SK-N-SH (cell line): ENCODE data around the gene ROS1. TPM values are rescaled to one million over a fixed set of nuclear protein-coding genes. Genes with fewer than 3 reads are reported as not detected.
A peak's percentile ranks its signal among the peaks of the same experiment; 100 is the strongest.

Source experiments
- CTCF ChIA-PET: fragments of 300-600, 350-600 bp; formaldehyde crosslinking; extraction: SDS; loops from one replicate; lab custom pipeline; 2021; lab: Yijun Ruan, JAX
- POLR2A ChIA-PET: fragments of 350-600 bp; sonication (Branson Sonifier 250); formaldehyde crosslinking; extraction: SDS; loops from one replicate; lab custom pipeline; 2020; ENCODE audit warnings: antibody characterized with exemption, inconsistent platforms; lab: Yijun Ruan, JAX
- DNase-seq: peaks from one replicate; pipeline ENCODE4 v3.0.0; 2012
- H2AFZ ChIP-seq: fragments of 200-600 bp; sonication (generic); 2 replicates; pipeline ENCODE4 v1.8.1; 2016; ENCODE audit warnings: antibody characterized with exemption, mild to moderate bottlenecking, low read depth
- H3F3A ChIP-seq: fragments of 200-600 bp; sonication (generic); replicated peaks from 2 replicates; pipeline ENCODE3; 2016; ENCODE audit warnings: antibody characterized with exemption, mild to moderate bottlenecking; ENCODE audit not compliant: insufficient read depth
- H3K27ac ChIP-seq, 2 experiments: fragments of 200-500 bp in 1 of 2; fragments of 200-600 bp in 1 of 2; sonication (Bioruptor generic) in 1 of 2; sonication (generic), shearing (Covaris generic) in 1 of 2; 2 replicates each; pipeline versions ENCODE4 v1.5.1 to v1.6.1; 2014 to 2016; ENCODE audit warnings: low read depth in 2 of 2, inconsistent platforms in 1 of 2, low read length in 1 of 2, mild to moderate bottlenecking in 1 of 2, mixed read lengths in 1 of 2
- H3K27me3 ChIP-seq: fragments of 200-600 bp; sonication (generic), shearing (Covaris generic); 2 replicates; pipeline ENCODE4 v1.6.1; 2016; ENCODE audit warnings: mixed run types; ENCODE audit not compliant: insufficient read depth
- H3K36me3 ChIP-seq, 2 experiments: fragments of 200-500 bp in 1 of 2; fragments of 200-600 bp in 1 of 2; sonication (Bioruptor generic) in 1 of 2; sonication (generic) in 1 of 2; replicated peaks in 1 of 2; 2 replicates each; pipeline versions ENCODE3 to v1.5.1; 2014 to 2016; ENCODE audit warnings: low read length in 1 of 2, mild to moderate bottlenecking in 1 of 2; ENCODE audit not compliant: insufficient read depth in 2 of 2, control insufficient read depth in 1 of 2
- H3K4me1 ChIP-seq, 2 experiments: fragments of 200-500 bp in 1 of 2; fragments of 200-600 bp in 1 of 2; sonication (Bioruptor generic) in 1 of 2; sonication (generic), shearing (Covaris generic) in 1 of 2; 2 replicates each; pipeline versions ENCODE4 v1.5.1 to v1.6.1; 2014 to 2016; ENCODE audit warnings: low read depth in 1 of 2, low read length in 1 of 2, mixed run types in 1 of 2; ENCODE audit not compliant: insufficient read depth in 2 of 2, control insufficient read depth in 1 of 2
- H3K4me2 ChIP-seq: fragments of 200-600 bp; sonication (generic), shearing (Covaris generic); 2 replicates; pipeline ENCODE4 v1.6.1; 2017; ENCODE audit warnings: mixed run types
- H3K4me3 ChIP-seq, 2 experiments: fragments of 200-500 bp in 1 of 2; fragments of 200-600 bp in 1 of 2; sonication (Bioruptor generic) in 1 of 2; sonication (generic), shearing (Covaris generic) in 1 of 2; 2 replicates each; pipeline versions ENCODE4 v1.5.1 to v1.8.1; 2014 to 2016; ENCODE audit warnings: low read depth in 2 of 2, inconsistent platforms in 1 of 2, low read length in 1 of 2, mild to moderate bottlenecking in 1 of 2, mixed read lengths in 1 of 2, moderate library complexity in 1 of 2
- H3K79me2 ChIP-seq: fragments of 200-600 bp; sonication (generic); 2 replicates; pipeline ENCODE4 v1.8.1; 2017; ENCODE audit warnings: mild to moderate bottlenecking; ENCODE audit not compliant: insufficient read depth
- H3K9ac ChIP-seq: fragments of 200-600 bp; sonication (generic); 2 replicates; pipeline ENCODE4 v1.6.1; 2017; ENCODE audit warnings: mixed run types
- H3K9me2 ChIP-seq: fragments of 200-600 bp; sonication (generic); 2 replicates; pipeline ENCODE4 v1.6.1; 2017; ENCODE audit warnings: mixed run types
- H3K9me3 ChIP-seq: fragments of 200-600 bp; sonication (generic); 2 replicates; pipeline ENCODE4 v1.6.1; 2017; ENCODE audit warnings: mixed run types, mild to moderate bottlenecking, moderate library complexity
- H4K20me1 ChIP-seq: fragments of 200-600 bp; sonication (generic); 2 replicates; pipeline ENCODE4 v1.6.1; 2017; ENCODE audit warnings: mild to moderate bottlenecking, mixed run types; ENCODE audit not compliant: insufficient read depth
- CHD2 ChIP-seq: fragments of 150-350 bp; IDR thresholded peaks from 2 replicates; pipeline ENCODE4 v1.6.1; 2018; ENCODE audit warnings: low read length; ENCODE audit not compliant: partially characterized antibody
- CTCF ChIP-seq: fragments of 200-600 bp; sonication (generic); IDR thresholded peaks from 2 replicates; pipeline ENCODE4 v1.6.1; 2017; ENCODE audit warnings: antibody characterized with exemption, mild to moderate bottlenecking, moderate library complexity
- ELF1 ChIP-seq: IDR thresholded peaks from 2 replicates; pipeline ENCODE4 v1.4.0; 2012
- EZH2phosphoT487 ChIP-seq: fragments of 200-600 bp; sonication (generic); IDR thresholded peaks from 2 replicates; pipeline ENCODE4 v1.6.1; 2017; ENCODE audit warnings: low read depth, mixed run types, mild to moderate bottlenecking, antibody characterized with exemption, moderate library complexity, borderline replicate concordance
- FOXM1 ChIP-seq: IDR thresholded peaks from 2 replicates; pipeline ENCODE4 v1.4.0; 2012; ENCODE audit warnings: low read depth, mild to moderate bottlenecking
- GATA2 ChIP-seq: sonication (generic); formaldehyde crosslinking; IDR thresholded peaks from 2 replicates; pipeline ENCODE4 v1.5.0; 2020; ENCODE audit warnings: mild to moderate bottlenecking, missing genetic modification reagents
- JUND ChIP-seq: IDR thresholded peaks from 2 replicates; pipeline ENCODE4 v1.4.0; 2012
- RAD21 ChIP-seq: IDR thresholded peaks from 2 replicates; pipeline ENCODE4 v1.6.1; 2012; ENCODE audit warnings: mild to moderate bottlenecking, low read length
- SIN3A ChIP-seq: IDR thresholded peaks from 2 replicates; pipeline ENCODE4 v1.6.1; 2012; ENCODE audit warnings: low read depth, mild to moderate bottlenecking, low read length, moderate library complexity, borderline replicate concordance
- USF1 ChIP-seq: IDR thresholded peaks from 2 replicates; pipeline ENCODE4 v1.4.0; 2012; ENCODE audit warnings: low read depth, borderline replicate concordance
- YY1 ChIP-seq: IDR thresholded peaks from 2 replicates; pipeline ENCODE4 v1.4.0; 2012; ENCODE audit warnings: low read depth, mild to moderate bottlenecking
- ZBTB33 ChIP-seq: IDR thresholded peaks from 2 replicates; pipeline ENCODE4 v1.4.0; 2012; ENCODE audit warnings: low read depth, borderline replicate concordance
- WGBS: methylation state at CpG from one replicate; pipeline ENCODE4 v1.1.6; 2017; ENCODE audit warnings: low lambda C conversion rate; 5-methylcytosine and 5-hydroxymethylcytosine counted together
- polyA plus RNA-seq, 3 experiments: library from polyadenylated mRNA; depleted of rRNA; stranded (reverse); fragments of >200 nt; gene quantifications; 2 replicates each; pipeline ENCODE4 v1.2.3, GENCODE V29; 2012

The ROS1 gene
- polyA plus RNA-seq, 1 of the 3 experiments (the other 2 are of a cell fraction): 1.8 TPM

GRCh38 chr6:117326396-117326795 is 99.3 kb downstream of the ROS1 start:
- no peak overlapping the region for H2AFZ ChIP-seq
- WGBS: 3% methylated on average over 1 of the region's 1 CpG
- H3K27me3 ChIP-seq: no peaks in the 10 kb centered on the region; the same call in 1 of the 2 replicates
- POLR2A ChIA-PET: no interaction called here
- no peaks in the 10 kb centered on the region for H3K4me1 ChIP-seq
- no peak overlapping the region for H3K27ac ChIP-seq
- H3K9me2 ChIP-seq: no peaks in the 10 kb centered on the region
- no peak overlapping the region for H3K4me2 ChIP-seq
- H3K9ac ChIP-seq: no peak overlapping the region
- no peaks in the 10 kb centered on the region for H4K20me1 ChIP-seq
- no peak for DNase-seq
- TF ChIP-seq SIN3A (no peak), CHD2 (no peak), GATA2 (CRISPR knock-in tag) (no peak), JUND (no peak), ZBTB33 (no peak), USF1 (no peak), ELF1 (no peak), YY1 (no peak), EZH2phosphoT487 (no peak), FOXM1 (no peak)
- TF ChIP-seq, all 33 proteins: peak for 0
- CTCF ChIA-PET: no interaction called here
- Histone ChIP-seq H3K36me3 (no peaks in the 10 kb centered on the region), H3F3A (no peaks in the 10 kb centered on the region), H3K79me2 (no peaks in the 10 kb centered on the region), H3K4me3 (no peak overlapping the region), H3K9me3 (no peaks in the 10 kb centered on the region)

GRCh38 chr6:117317261-117317660 is 108.5 kb downstream of the ROS1 start:
- TF ChIP-seq CTCF (peak; percentile 55), RAD21 (peak; percentile 37; the same call in 1 of the 2 replicates), JUND (no peak)
- TF ChIP-seq, all 33 proteins: peak for 2

More at GRCh38 chr6:117317261-117317660, 108.5 kb downstream of the ROS1 start:
- Histone ChIP-seq H3K9me2 (no peaks in the 10 kb centered on the region), H3K27ac (no peak overlapping the region), H3K79me2 (no peaks in the 10 kb centered on the region), H3K9me3 (no peaks in the 10 kb centered on the region), H3K4me2 (0 out of 2 replicates have a peak overlapping the region, but pooled peaks have one; percentile 55), H3K9ac (no peak overlapping the region), H4K20me1 (no peaks in the 10 kb centered on the region), H3K4me3 (no peak overlapping the region), H3F3A (no peaks in the 10 kb centered on the region), H3K4me1 (no peaks in the 10 kb centered on the region), H3K36me3 (no peaks in the 10 kb centered on the region), H3K27me3 (no peaks in the 10 kb centered on the region; the same call in 1 of the 2 replicates), H2AFZ (no peak overlapping the region)
- ChIA-PET POLR2A (no interaction called here), CTCF (no interaction called here)
- DNase-seq: no peak
- WGBS: under 1% methylated on average over 4 of the region's 4 CpGs
